ENCODE results near the gene GPR180. TPM values are rescaled to one million over a fixed set of nuclear protein-coding genes. Genes with fewer than 3 reads are reported as not detected.

GPR180 gene
- total and polyA plus RNA-seq, 3 experiments from 2014 or later = 1.9 to 6.9 (median 6.6) TPM

DNA sequence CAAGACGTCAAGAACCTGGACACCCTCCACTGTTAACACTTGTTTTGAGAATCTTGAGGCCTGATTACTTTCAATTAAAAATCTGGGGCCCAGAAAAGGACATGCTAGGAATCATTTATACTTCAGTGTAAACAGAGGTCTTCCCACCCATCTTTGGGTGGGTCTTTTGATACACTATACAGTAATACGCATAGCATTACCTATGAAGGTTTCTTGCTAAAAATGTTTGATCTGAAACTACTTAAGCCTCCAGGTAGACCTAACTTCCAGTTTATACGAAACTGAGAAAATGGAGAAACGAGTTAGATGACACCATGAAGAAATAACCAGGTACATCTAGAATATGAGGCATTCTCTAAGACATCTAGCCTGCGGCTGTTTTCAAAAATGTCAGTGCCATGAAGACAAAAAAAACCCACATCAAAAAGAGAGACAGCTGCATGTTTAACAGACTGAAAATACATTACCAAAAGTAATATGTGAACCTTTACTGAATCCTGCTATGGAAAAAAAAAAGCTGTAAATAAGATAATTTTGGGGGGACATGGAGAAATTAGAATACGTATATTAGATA is 42.3 kb upstream of the GPR180 start:
- H3K4me1 Mint-ChIP-seq = peaks cover 11 to 14% (median 13%) of the 10 kb centered on the region in 3 donors
- peak in 1 of 5 donors; percentile 58 for DNase-seq
- Histone ChIP-seq H3K4me1 (ENCODE audit: insufficient read depth, low read length) (peaks cover 23% of the 10 kb centered on the region), H3K27ac (ENCODE audit: low read depth, low read length) (no peak overlapping the region), H3K36me3 (ENCODE audit: insufficient read depth, low read length) (no peaks in the 10 kb centered on the region), H3K4me3 (ENCODE audit: low read length) (peak overlapping the region; percentile 12), H3K9me3 (ENCODE audit: low read length) (no peaks in the 10 kb centered on the region), H3K27me3 (ENCODE audit: insufficient read depth, low read length, poor library complexity, severe bottlenecking) (no peaks in the 10 kb centered on the region)
- H3K9me3 Mint-ChIP-seq = no peaks in the 10 kb centered on the region
- ChIA-PET POLR2A (no interaction called here), CTCF (no interaction called here)
- peaks cover 0 to 7% (median 0%) of the 10 kb centered on the region in 3 donors for H3K36me3 Mint-ChIP-seq
- H3K4me3 Mint-ChIP-seq = no peak overlapping the region
- peak overlapping the region in 2 of 8 donors; percentile 17 to 32 for H3K27ac Mint-ChIP-seq
- no peaks in the 10 kb centered on the region for H3K27me3 Mint-ChIP-seq

DNA sequence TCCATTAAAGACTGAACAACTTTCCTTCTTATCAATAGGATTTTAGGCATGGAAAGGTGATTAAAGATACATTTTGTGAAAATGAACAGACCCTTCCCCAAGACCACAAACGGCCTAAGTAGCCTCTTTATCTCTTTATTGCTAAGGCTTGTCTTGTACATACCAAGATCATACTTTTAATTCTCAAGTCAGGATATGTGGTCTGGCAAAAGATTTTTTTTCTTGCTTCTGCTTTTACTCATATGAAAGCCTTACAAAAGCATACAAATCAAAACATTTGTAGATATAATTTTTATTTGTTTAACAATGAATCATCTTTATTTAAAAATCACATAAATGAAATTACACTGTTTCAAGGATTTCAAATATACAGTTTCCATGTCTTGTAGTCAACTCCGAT is 41.5 kb upstream of the GPR180 start:
- peaks cover 23% of the 10 kb centered on the region for H3K4me1 ChIP-seq (ENCODE audit: insufficient read depth, low read length)
- ChIA-PET POLR2A (no interaction called here), CTCF (no interaction called here)
- Mint-ChIP-seq H3K27ac (no peak overlapping the region), H3K9me3 (no peaks in the 10 kb centered on the region), H3K27me3 (no peaks in the 10 kb centered on the region), H3K36me3 (peaks cover 0 to 7% (median 0%) of the 10 kb centered on the region in 3 donors), H3K4me1 (peaks cover 11 to 14% (median 13%) of the 10 kb centered on the region in 3 donors), H3K4me3 (no peak overlapping the region)
- H3K27ac ChIP-seq (ENCODE audit: low read depth, low read length) = no peak overlapping the region
- H3K27me3 ChIP-seq (ENCODE audit: insufficient read depth, low read length, poor library complexity, severe bottlenecking) = no peaks in the 10 kb centered on the region
- no peak for DNase-seq
- no peaks in the 10 kb centered on the region for H3K36me3 ChIP-seq (ENCODE audit: insufficient read depth, low read length)
- no peaks in the 10 kb centered on the region for H3K9me3 ChIP-seq (ENCODE audit: low read length)
- H3K4me3 ChIP-seq (ENCODE audit: low read length) = no peak overlapping the region

DNA sequence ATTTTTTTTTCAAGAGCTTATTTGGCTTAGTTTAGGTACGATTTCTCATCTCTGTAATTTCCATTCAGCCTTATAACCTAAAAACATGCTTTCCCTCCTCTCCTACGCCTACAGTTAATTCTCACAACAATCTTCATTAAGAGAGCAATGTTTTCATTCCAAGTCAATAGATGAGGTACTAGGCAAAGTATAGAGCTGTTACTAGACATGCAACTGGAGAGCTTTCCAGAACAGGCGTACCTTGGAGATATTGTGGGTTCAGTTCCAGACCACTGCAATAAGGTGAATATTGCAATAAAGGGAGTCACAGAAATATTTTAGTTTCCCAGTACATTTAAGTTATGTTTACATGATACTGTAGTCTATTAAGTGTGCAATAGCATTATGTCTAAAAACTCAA is 40.5 kb upstream of the GPR180 start:
- no peaks in the 10 kb centered on the region for H3K9me3 ChIP-seq (ENCODE audit: low read length)
- DNase-seq = no peak
- no peak overlapping the region for H3K27ac ChIP-seq (ENCODE audit: low read depth, low read length)
- Mint-ChIP-seq H3K4me3 (no peak overlapping the region), H3K27me3 (no peaks in the 10 kb centered on the region), H3K27ac (no peak overlapping the region), H3K9me3 (no peaks in the 10 kb centered on the region), H3K4me1 (peaks cover 11 to 14% (median 13%) of the 10 kb centered on the region in 3 donors), H3K36me3 (peaks cover 0 to 7% (median under 1%) of the 10 kb centered on the region in 3 donors)
- CTCF ChIA-PET = no interaction called here
- no peaks in the 10 kb centered on the region for H3K36me3 ChIP-seq (ENCODE audit: insufficient read depth, low read length)
- H3K4me1 ChIP-seq (ENCODE audit: insufficient read depth, low read length) = peaks cover 23% of the 10 kb centered on the region
- no peaks in the 10 kb centered on the region for H3K27me3 ChIP-seq (ENCODE audit: insufficient read depth, low read length, poor library complexity, severe bottlenecking)
- POLR2A ChIA-PET = no interaction called here
- no peak overlapping the region for H3K4me3 ChIP-seq (ENCODE audit: low read length)

DNA sequence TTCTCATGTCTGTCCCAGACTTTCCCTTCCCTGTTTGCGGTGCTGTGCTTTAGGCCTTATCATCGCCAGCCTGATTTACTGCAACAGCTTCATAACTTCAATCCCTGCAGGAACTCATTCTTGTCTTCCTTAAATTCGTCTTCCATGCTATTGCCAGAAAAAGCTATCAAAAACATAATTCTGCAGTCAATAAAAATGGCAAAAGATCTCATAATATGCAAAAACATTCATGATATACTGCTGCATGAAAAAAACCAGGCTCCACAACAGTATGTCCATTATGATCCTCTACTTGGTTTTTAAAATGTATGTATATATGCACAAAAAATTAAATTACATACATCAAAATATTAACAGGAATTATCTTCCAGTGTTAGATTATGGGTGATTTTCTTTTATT is 34.1 kb upstream of the GPR180 start:
- peaks cover 7 to 43% (median 30%) of the 10 kb centered on the region in 3 donors for H3K36me3 Mint-ChIP-seq
- Histone ChIP-seq H3K4me3 (ENCODE audit: low read length) (no peak overlapping the region), H3K27ac (ENCODE audit: low read depth, low read length) (no peak overlapping the region), H3K4me1 (ENCODE audit: insufficient read depth, low read length) (no peaks in the 10 kb centered on the region), H3K9me3 (ENCODE audit: low read length) (no peaks in the 10 kb centered on the region), H3K27me3 (ENCODE audit: insufficient read depth, low read length, poor library complexity, severe bottlenecking) (no peaks in the 10 kb centered on the region), H3K36me3 (ENCODE audit: insufficient read depth, low read length) (peaks cover 14% of the 10 kb centered on the region)
- H3K27me3 Mint-ChIP-seq = no peaks in the 10 kb centered on the region
- no peaks in the 10 kb centered on the region for H3K9me3 Mint-ChIP-seq
- H3K4me3 Mint-ChIP-seq = no peak overlapping the region
- H3K27ac Mint-ChIP-seq = peak overlapping the region in 2 of 8 donors; percentile 3 to 14
- ChIA-PET CTCF (interaction anchor here (4.0 kb wide), 1 partner anchor 18 kb away, joined by 15 read pairs; no protein-coding TSS in a partner anchor), POLR2A (interaction anchor here (0.6 kb wide), 1 partner anchor 17 kb away, joined by 3 read pairs; no protein-coding TSS in a partner anchor)
- no peaks in the 10 kb centered on the region for H3K4me1 Mint-ChIP-seq
- no peak for DNase-seq

DNA sequence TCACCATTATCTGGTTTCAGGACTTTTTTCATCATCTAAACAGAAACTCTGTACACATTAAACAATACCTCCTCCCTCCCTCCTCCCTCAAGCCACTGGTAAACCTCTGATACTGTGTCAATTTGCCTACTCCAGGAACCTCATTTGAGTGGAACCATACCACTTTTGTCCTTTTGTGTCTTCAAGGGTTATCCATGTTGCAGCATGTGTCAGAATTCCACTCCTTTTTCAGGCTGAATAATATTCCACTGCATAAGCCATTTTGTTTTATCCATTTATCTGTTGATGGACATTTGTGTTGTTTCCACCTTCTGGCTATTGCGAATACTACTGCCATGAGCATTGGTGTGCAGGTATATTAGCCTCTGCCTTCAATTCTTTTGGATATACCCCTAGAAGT is 33.2 kb upstream of the GPR180 start:
- Mint-ChIP-seq H3K9me3 (no peaks in the 10 kb centered on the region), H3K36me3 (peaks cover 14 to 48% (median 34%) of the 10 kb centered on the region in 3 donors), H3K4me1 (no peaks in the 10 kb centered on the region), H3K4me3 (no peak overlapping the region), H3K27ac (no peak overlapping the region), H3K27me3 (no peaks in the 10 kb centered on the region)
- peaks cover 23% of the 10 kb centered on the region for H3K36me3 ChIP-seq (ENCODE audit: insufficient read depth, low read length)
- POLR2A ChIA-PET = no interaction called here
- no peaks in the 10 kb centered on the region for H3K9me3 ChIP-seq (ENCODE audit: low read length)
- DNase-seq = no peak
- no peaks in the 10 kb centered on the region for H3K4me1 ChIP-seq (ENCODE audit: insufficient read depth, low read length)
- no peaks in the 10 kb centered on the region for H3K27me3 ChIP-seq (ENCODE audit: insufficient read depth, low read length, poor library complexity, severe bottlenecking)
- no peak overlapping the region for H3K27ac ChIP-seq (ENCODE audit: low read depth, low read length)
- no peak overlapping the region for H3K4me3 ChIP-seq (ENCODE audit: low read length)
- CTCF ChIA-PET = interaction anchor here (4.0 kb wide), 1 partner anchor 19 kb away, joined by 15 read pairs; no protein-coding TSS in a partner anchor

DNA sequence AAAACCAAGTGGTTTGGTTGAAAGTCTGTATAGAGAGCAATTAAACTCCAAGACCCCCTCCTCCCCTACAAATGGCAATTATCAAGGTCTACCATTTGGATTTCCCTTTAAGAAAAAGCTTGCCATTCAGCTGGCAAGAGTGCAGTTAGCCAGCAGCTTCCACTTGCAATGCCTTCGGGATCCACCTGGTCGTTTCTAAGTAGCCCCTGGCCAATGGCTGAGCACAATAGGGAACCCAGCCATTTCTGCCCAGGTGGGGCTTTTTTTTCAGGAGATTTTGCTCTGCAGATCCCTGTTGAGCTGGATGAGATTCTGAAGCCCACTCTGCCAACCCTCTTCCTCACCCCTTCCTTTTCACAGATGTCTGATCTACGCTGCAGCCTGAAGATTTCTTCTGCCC is 32.0 kb upstream of the GPR180 start:
- H3K9me3 ChIP-seq (ENCODE audit: low read length) = no peaks in the 10 kb centered on the region
- peaks cover 14 to 55% (median 37%) of the 10 kb centered on the region in 3 donors for H3K36me3 Mint-ChIP-seq
- CTCF ChIA-PET = no interaction called here
- no peaks in the 10 kb centered on the region for H3K4me1 ChIP-seq (ENCODE audit: insufficient read depth, low read length)
- no peaks in the 10 kb centered on the region for H3K27me3 ChIP-seq (ENCODE audit: insufficient read depth, low read length, poor library complexity, severe bottlenecking)
- H3K4me3 ChIP-seq (ENCODE audit: low read length) = no peak overlapping the region
- POLR2A ChIA-PET = no interaction called here
- H3K27me3 Mint-ChIP-seq = no peaks in the 10 kb centered on the region
- no peak overlapping the region for H3K27ac ChIP-seq (ENCODE audit: low read depth, low read length)
- H3K9me3 Mint-ChIP-seq = no peaks in the 10 kb centered on the region
- H3K4me1 Mint-ChIP-seq = no peaks in the 10 kb centered on the region
- H3K36me3 ChIP-seq (ENCODE audit: insufficient read depth, low read length) = peaks cover 29% of the 10 kb centered on the region
- no peak for DNase-seq
- H3K4me3 Mint-ChIP-seq = no peak overlapping the region
- H3K27ac Mint-ChIP-seq = no peak overlapping the region

DNA sequence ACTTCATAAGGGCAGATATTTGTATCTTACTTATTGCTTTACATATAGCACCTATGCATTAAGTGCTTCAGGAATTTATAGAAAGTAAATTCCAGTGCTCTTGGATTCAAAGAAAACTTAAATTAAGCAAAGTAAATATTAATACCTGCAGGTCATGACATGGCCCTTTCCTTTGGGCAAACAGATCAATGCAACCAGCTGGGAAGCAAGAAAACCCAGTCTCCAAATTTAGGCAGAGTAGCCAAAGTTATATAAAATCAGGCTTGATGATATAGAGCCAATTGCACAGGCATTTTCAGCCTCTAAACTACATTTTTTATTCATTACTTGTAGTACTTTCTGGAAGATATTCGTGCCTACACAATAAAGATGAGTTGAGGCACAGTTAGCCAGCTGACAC is 22.6 kb upstream of the GPR180 start:
- Histone ChIP-seq H3K4me3 (ENCODE audit: low read length) (no peak overlapping the region), H3K36me3 (ENCODE audit: insufficient read depth, low read length) (peaks cover 55% of the 10 kb centered on the region), H3K27ac (ENCODE audit: low read depth, low read length) (no peak overlapping the region), H3K27me3 (ENCODE audit: insufficient read depth, low read length, poor library complexity, severe bottlenecking) (no peaks in the 10 kb centered on the region), H3K9me3 (ENCODE audit: low read length) (no peaks in the 10 kb centered on the region), H3K4me1 (ENCODE audit: insufficient read depth, low read length) (no peaks in the 10 kb centered on the region)
- Mint-ChIP-seq H3K4me1 (peaks cover 0 to 10% (median 3%) of the 10 kb centered on the region in 3 donors), H3K4me3 (no peak overlapping the region), H3K36me3 (peaks cover 12 to 73% (median 24%) of the 10 kb centered on the region in 3 donors), H3K27ac (no peak overlapping the region), H3K27me3 (no peaks in the 10 kb centered on the region), H3K9me3 (no peaks in the 10 kb centered on the region)
- no peak for DNase-seq
- POLR2A ChIA-PET = no interaction called here
- CTCF ChIA-PET = no interaction called here

DNA sequence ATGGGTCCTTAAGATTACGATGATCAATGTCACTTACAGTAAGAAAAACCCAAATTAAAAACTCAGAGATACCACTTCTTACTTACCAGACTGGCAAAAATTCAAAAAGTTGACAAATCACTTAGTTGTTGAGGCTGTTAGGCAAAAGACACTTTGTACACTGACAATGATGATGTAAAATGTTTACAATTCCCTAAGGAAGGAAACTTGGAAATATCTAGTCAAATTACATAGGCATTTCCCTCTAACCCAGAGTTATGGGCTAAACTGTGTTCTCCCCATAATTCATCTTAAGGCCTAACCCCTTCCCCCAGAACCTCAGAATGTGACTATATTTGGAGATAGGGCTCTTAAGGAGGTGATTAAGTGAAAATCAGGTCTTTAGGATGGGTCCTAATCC is 17.7 kb upstream of the GPR180 start:
- Histone ChIP-seq H3K9me3 (ENCODE audit: low read length) (no peaks in the 10 kb centered on the region), H3K27me3 (ENCODE audit: insufficient read depth, low read length, poor library complexity, severe bottlenecking) (no peaks in the 10 kb centered on the region), H3K4me1 (ENCODE audit: insufficient read depth, low read length) (no peaks in the 10 kb centered on the region), H3K4me3 (ENCODE audit: low read length) (no peak overlapping the region), H3K27ac (ENCODE audit: low read depth, low read length) (no peak overlapping the region), H3K36me3 (ENCODE audit: insufficient read depth, low read length) (peaks cover 38% of the 10 kb centered on the region)
- H3K36me3 Mint-ChIP-seq = peaks cover 17 to 74% (median 38%) of the 10 kb centered on the region in 3 donors
- no peak overlapping the region for H3K27ac Mint-ChIP-seq
- ChIA-PET POLR2A (no interaction called here), CTCF (no interaction called here)
- H3K4me3 Mint-ChIP-seq = no peak overlapping the region
- H3K4me1 Mint-ChIP-seq = peaks cover 17 to 41% (median 29%) of the 10 kb centered on the region in 3 donors
- no peaks in the 10 kb centered on the region for H3K9me3 Mint-ChIP-seq
- no peak for DNase-seq
- H3K27me3 Mint-ChIP-seq = no peaks in the 10 kb centered on the region
